Posterior cingulate gyrus (tissue), 11 donors: ENCODE results near the gene GJC1.

ENCODE experiments used
- DNase-seq, 10 donors: peaks; one replicate each; pipeline versions ENCODE4 v3.0.0 to v3.0.0-alpha.2; 2020 to 2021; ENCODE audit warnings: mixed read lengths in 3 of 10
- intact Hi-C: fragments of 100-400 bp; cut with DNase I; formaldehyde crosslinking; loops from one replicate; pipeline ENCODE4 v1.15.1; 2023

GJC1 gene

GRCh38 chr17:44829523-44830358, at the start of gene GJC1:
Gene GJC1 (minus strand): TSS chr17:44830287. CDS start chr17:44805817, 24,470 bp downstream.
- intact Hi-C loops, result no loop called here
- peak in 2 of 10 donors; percentile 21 to 59 for DNase-seq

- no peak for DNase-seq
- intact Hi-C loops, result no loop called here
Observed at GRCh38 chr17:44879376-44879775, 49.3 kb upstream of the GJC1 start.

GRCh38 chr17:44878627-44879221, 48.6 kb upstream of the GJC1 start:
- peak in 1 of 10 donors; percentile 18 for DNase-seq
- intact Hi-C loops, result no loop called here

- no peak for DNase-seq
- intact Hi-C loops, result no loop called here
Observed at GRCh38 chr17:44877121-44877520, 47.0 kb upstream of the GJC1 start.

GRCh38 chr17:44875761-44876160, 45.7 kb upstream of the GJC1 start:
- intact Hi-C loops, result no loop called here
- no peak for DNase-seq

GRCh38 chr17:44872131-44872768, 42.2 kb upstream of the GJC1 start:
- DNase-seq, result peak in 8 of 10 donors; percentile 52 to 94 (median 68)
- intact Hi-C loops, result no loop called here

- peak in 3 of 10 donors; percentile 20 to 48 (median 34) for DNase-seq
- intact Hi-C loops, result no loop called here
Observed at GRCh38 chr17:44871556-44871955, 41.5 kb upstream of the GJC1 start.

GRCh38 chr17:44867841-44868240, 37.8 kb upstream of the GJC1 start:
- intact Hi-C loops, result no loop called here
- DNase-seq, result no peak

- DNase-seq, result peak in 1 of 10 donors; percentile 15
- intact Hi-C loops, result loop anchor here (1.0 kb wide), 2 partner anchors 87 to 92 kb away; no protein-coding TSS in a partner anchor
Observed at GRCh38 chr17:44865931-44866330, 35.8 kb upstream of the GJC1 start.

GRCh38 chr17:44865231-44865660, 35.2 kb upstream of the GJC1 start:
- intact Hi-C loops, result loop anchor here (1.0 kb wide), 2 partner anchors 86 to 91 kb away; no protein-coding TSS in a partner anchor
- DNase-seq, result peak in 8 of 10 donors; percentile 19 to 91 (median 61)

GRCh38 chr17:44864831-44865230, 34.7 kb upstream of the GJC1 start:
- intact Hi-C loops, result loop anchor here (1.0 kb wide), 2 partner anchors 86 to 91 kb away; no protein-coding TSS in a partner anchor
- DNase-seq, result peak in 1 of 10 donors; percentile 70

- DNase-seq, result peak in 1 of 10 donors; percentile 33
- intact Hi-C loops, result no loop called here
Observed at GRCh38 chr17:44863061-44863918, 33.2 kb upstream of the GJC1 start.

- peak in 1 of 10 donors; percentile 60 for DNase-seq
- intact Hi-C loops, result no loop called here
Observed at GRCh38 chr17:44862278-44862914, 32.3 kb upstream of the GJC1 start.

- intact Hi-C loops, result no loop called here
Observed at GRCh38 chr17:44859701-44860100, 29.6 kb upstream of the GJC1 start.

GRCh38 chr17:44854192-44854591, 24.1 kb upstream of the GJC1 start:
- intact Hi-C loops, result no loop called here
- peak in 1 of 10 donors; percentile 32 for DNase-seq

More at GRCh38 chr17:44859701-44860100, 29.6 kb upstream of the GJC1 start:
- peak in 1 of 10 donors; percentile 24 for DNase-seq

- no peak for DNase-seq
- intact Hi-C loops, result no loop called here
Observed at GRCh38 chr17:44850612-44851011, 20.5 kb upstream of the GJC1 start.

GRCh38 chr17:44850025-44850424, 19.9 kb upstream of the GJC1 start:
- intact Hi-C loops, result no loop called here
- no peak for DNase-seq

- intact Hi-C loops, result no loop called here
- peak in 2 of 10 donors; percentile 67 to 77 for DNase-seq
Observed at GRCh38 chr17:44848961-44849489, 18.9 kb upstream of the GJC1 start.

GRCh38 chr17:44848257-44848795, 18.2 kb upstream of the GJC1 start:
- intact Hi-C loops, result no loop called here
- DNase-seq, result peak in 2 of 10 donors; percentile 52 to 62
